ENCODE data around the gene KIF14.
"Not testable (repeated sequence)": the region's sequence is repeated elsewhere in the genome, so short reads cannot be mapped to it uniquely, and the experiment has no call there.

The KIF14 gene

GRCh38 chr1:200630515-200630899 lies 10.0 kb upstream of the KIF14 start:
- DNase-seq: not testable (repeated sequence)

GRCh38 chr1:200629876-200630514 lies 9.4 kb upstream of the KIF14 start:
- no peak for DNase-seq

DNA sequence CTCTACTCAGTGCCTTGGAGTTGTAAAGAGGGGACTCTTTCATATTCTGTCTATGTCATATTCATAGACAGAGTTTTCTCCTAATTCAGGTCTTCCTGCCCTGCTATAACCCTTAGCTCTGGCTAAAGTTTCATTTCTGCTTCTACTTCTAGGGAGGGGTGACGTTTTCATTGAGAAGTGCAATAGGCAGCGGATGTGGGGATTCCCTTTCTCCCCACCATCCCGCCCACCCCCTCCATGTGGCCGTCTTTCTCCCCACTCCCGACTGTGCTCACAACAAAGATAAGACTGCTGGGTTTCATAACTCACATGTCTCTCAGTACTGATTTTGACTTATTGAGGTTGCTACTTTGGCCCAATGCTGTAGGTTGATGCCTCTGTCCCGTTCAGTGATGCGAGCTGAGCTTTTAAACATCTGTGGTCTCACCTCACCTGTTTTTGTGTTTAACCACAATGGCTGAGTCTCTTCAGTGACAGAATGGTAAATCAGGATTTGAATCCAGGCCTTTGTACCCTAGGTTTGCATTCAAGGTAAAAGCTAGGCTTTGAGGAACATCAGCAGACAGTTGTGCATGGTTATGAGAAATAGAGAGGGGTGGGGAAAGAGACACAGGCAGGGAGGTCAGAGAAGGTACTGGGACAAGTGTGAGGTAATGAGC lies 7.8 kb upstream of the KIF14 start:
- no peak for DNase-seq

- no peak for DNase-seq
These were observed 7.1 kb upstream of the KIF14 start for GRCh38 chr1:200627575-200628222.

DNA sequence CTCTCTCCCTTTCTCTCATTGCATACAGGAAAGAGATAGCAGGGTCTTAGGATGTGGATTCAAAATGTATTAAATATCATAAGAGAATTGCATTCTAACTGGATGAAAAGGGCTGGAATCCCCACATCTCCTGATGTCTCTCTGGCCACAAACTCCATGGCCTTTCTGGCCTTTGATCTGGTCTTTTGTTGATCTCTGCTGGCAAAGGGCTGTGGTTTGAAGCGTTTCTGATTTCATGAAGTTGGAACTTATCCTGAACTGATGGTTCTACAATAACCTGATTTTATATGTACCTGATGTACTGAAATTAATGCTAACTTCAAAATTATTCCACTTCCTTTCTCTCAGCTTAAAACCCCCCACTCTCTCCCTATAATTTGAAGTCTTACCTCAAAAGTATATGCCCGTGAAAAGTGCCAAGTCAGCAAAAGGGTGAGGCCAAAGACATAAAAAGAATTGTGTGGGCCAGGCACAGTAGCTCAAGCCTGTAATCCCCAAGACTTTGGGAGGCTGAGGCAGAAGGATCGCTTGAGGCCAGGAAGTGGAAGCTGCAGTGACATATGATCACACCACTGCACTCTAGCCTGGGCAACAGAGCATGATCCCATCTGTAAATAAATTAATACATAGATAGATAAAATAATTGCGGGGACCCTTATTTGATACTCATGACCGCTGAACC lies 6.4 kb upstream of the KIF14 start:
- no peak for DNase-seq

DNA sequence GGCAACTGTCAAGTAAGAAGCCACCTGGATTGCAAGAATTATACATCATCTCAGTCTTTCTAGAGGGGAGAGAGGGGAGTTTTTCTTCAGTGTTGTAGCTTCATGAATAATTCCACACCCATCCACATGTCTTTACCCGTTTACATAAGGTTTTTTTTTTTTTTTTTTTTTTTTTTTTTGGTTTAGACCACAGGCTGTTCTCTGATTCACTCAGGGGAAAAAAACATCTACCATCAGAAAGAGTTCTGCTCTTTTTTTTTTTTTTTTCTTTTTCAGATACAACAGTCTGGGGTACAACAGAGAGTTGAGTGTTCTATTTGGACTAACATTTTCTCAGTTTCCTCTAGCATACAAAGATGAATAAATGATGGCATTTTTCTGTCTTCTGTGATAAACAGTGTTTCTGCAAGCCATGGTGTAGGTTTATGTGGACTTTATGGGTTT lies 4.9 kb upstream of the KIF14 start:
- DNase-seq: no peak

- DNase-seq: no peak
These were observed 4.3 kb upstream of the KIF14 start for GRCh38 chr1:200624679-200625335.

- no peak for DNase-seq
These were observed 668 bp downstream of the KIF14 start for GRCh38 chr1:200619894-200620272.

GRCh38 chr1:200610846-200611245 lies 9.7 kb downstream of the KIF14 start:
- peak; percentile 20 for DNase-seq

GRCh38 chr1:200602632-200603031 lies 17.9 kb downstream of the KIF14 start:
- DNase-seq: no peak

DNA sequence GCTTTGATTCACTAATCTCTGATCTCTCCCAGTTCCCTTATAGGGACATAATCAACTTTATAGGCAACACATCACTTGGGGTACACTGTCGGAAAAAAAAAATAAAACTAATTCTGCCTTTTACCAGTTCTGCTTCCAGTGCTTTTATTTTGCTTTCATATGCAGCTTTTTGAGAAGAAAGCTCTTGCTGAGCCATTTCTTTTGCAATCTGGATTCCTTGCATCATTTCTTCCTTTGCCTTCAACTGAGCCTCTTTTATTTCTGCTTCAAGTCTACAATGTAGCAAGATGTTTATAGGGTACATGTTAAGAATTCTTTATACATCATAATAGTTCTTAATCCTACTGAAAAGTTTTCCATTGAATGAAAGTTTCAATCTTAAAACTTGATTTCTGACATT lies 30.6 kb downstream of the KIF14 start:
- no peak for DNase-seq

DNA sequence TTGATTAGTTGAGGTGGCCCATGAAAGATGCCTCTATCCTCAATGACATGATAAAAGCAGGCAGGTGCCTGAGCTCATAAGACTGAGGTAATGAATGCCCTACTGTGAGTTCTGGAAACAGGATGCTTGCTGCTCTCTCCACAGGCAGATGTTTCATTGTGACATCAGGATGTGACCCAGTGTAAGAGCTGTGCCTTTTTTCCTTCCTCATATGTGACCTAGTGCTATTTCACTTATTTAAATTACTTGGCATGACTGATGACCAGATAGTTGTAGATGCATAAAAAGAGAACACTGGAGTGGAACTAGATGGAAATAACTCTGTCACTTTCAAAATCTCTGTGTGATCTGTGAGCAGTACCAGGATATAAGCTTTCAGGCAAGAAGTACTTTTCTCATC lies 31.9 kb downstream of the KIF14 start:
- DNase-seq: no peak

DNA sequence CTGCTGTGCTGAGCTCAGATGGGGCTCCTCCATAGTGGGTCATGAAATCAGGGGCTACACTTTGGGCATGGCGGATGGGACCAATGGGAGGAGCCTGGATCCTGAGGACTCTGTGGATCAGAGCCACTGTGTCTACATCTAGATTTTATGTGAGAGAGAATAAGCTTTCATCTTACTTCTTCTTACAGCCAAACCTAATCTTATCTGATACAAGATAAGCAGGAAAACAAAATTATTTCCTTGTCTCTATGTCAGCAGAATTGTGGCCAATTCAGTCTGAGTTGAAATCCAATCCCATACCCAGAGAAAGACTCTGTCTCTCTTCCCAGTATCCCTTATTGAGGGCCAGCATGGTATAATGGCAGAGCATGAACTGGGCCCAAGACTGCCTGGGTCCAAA lies 56.2 kb downstream of the KIF14 start:
- DNase-seq: no peak

DNA sequence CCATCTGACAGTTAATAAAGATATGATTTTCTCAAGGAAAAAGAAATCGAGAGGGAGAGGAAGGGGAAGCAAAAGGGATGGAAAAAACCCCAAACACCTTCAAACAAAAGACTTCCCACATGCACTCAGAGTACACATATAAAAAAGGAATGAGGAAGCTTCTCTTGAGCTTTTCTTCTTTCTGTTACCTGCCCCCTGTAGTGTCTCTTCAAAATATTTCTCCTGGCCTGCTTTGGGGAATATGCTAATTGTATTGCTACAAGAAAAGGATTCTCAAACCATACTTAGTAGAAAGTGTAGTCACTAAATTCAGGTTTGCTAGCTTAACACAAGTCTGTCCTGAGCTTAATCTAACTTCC lies 58.7 kb downstream of the KIF14 start:
- DNase-seq: no peak

GRCh38 chr1:200558866-200559459 lies 61.6 kb downstream of the KIF14 start:
- peak; percentile 57 for DNase-seq

- peak; percentile 4 for DNase-seq
These were observed 64.5 kb downstream of the KIF14 start for GRCh38 chr1:200556002-200556401.

- not testable (repeated sequence) for DNase-seq
These were observed 67.8 kb downstream of the KIF14 start for GRCh38 chr1:200552737-200553136.

GRCh38 chr1:200550367-200550766 lies 70.2 kb downstream of the KIF14 start:
- no peak for DNase-seq

GRCh38 chr1:200547386-200547785 lies 73.2 kb downstream of the KIF14 start:
- DNase-seq: no peak

- no peak for DNase-seq
These were observed 74.0 kb downstream of the KIF14 start for GRCh38 chr1:200546577-200546976.

DNA sequence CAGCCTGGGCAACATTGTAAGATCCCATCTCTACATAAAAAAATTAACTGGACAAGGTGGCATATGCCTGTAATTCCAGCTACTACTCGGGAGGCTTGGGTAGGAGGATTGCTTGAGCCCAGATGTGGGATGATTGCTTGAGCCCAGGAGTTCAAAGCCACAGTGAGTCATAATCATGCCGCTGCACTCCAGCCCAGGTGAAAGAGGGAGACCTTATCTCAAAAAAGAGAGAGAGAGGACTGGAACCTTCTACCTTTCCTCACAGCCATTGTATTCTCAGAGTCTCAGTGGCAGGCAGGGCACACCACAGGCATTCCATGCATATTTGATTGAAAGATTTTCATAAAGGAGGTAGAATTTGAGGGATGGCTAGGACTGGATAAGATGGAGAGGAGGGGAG lies 78.4 kb downstream of the KIF14 start:
- no peak for DNase-seq

- DNase-seq: no peak
These were observed 80.3 kb downstream of the KIF14 start for GRCh38 chr1:200540281-200540680.

- no peak for DNase-seq
These were observed 82.4 kb downstream of the KIF14 start for GRCh38 chr1:200538179-200538578.

All from NCI-H2227 treated with DMSO at 0.1 percent for 48 hours (cell line).